Panc1 (cell line): ENCODE results near the gene GPAM. TPM values are rescaled to one million over a fixed set of nuclear protein-coding genes. Genes with fewer than 3 reads are reported as not detected.

ENCODE experiments used
- ATAC-seq: fragments of 200-7000 bp; cut with Tn5 transposase; 2 replicates; pipeline ENCODE4 v1.9.1; 2020; ENCODE audit warnings: mild to moderate bottlenecking, moderate library complexity
- BruUV-seq: library from RNA; stranded (reverse); fragments of 400-500 nt; replicated peaks from 2 replicates; lab custom pipeline; 2021; lab: Mats Ljungman, UMichigan
- CTCF ChIA-PET: fragments of 300-600 bp; sonication (Branson Sonifier 250); formaldehyde crosslinking; loops from one replicate; lab custom pipeline; 2022; ENCODE audit warnings: antibody characterized with exemption; lab: Charles Lee
- POLR2A ChIA-PET: fragments of 300-600 bp; sonication (Branson Sonifier 250); formaldehyde crosslinking; loops from one replicate; lab custom pipeline; 2022; ENCODE audit warnings: antibody characterized with exemption; lab: Charles Lee
- DNase-seq: peaks from one replicate; pipeline ENCODE4 v3.0.0-alpha.2; 2010; ENCODE audit warnings: low read depth, low spot score
- H3K27ac ChIP-seq: 2 replicates; pipeline ENCODE4 v1.5.1; 2011; ENCODE audit warnings: mild to moderate bottlenecking, low read length, inconsistent platforms
- H3K27me3 ChIP-seq: fragments of 200-500 bp; sonication (Bioruptor generic); 2 replicates; pipeline ENCODE4 v1.6.0; 2014; ENCODE audit warnings: low read length, inconsistent platforms; ENCODE audit not compliant: control insufficient read depth, insufficient read depth
- H3K36me3 ChIP-seq: fragments of 200-500 bp; sonication (Bioruptor generic); 2 replicates; pipeline ENCODE4 v1.5.1; 2014; ENCODE audit warnings: inconsistent platforms, mild to moderate bottlenecking, low read length, moderate library complexity; ENCODE audit not compliant: control insufficient read depth, insufficient read depth
- H3K4me1 ChIP-seq: 2 replicates; pipeline ENCODE4 v1.5.1; 2011; ENCODE audit warnings: inconsistent platforms, mild to moderate bottlenecking, low read length, moderate library complexity; ENCODE audit not compliant: control insufficient read depth, insufficient read depth
- H3K4me3 ChIP-seq, 2 experiments: 2 replicates each; pipeline ENCODE4 v1.5.1; 2011 to 2012; ENCODE audit warnings: low read depth in 2 of 2, low read length in 2 of 2, mild to moderate bottlenecking in 2 of 2, inconsistent platforms in 1 of 2, moderate library complexity in 1 of 2
- H3K9me3 ChIP-seq: fragments of 200-500 bp; sonication (Bioruptor generic); 2 replicates; pipeline ENCODE4 v1.5.1; 2014; ENCODE audit warnings: low read depth, mild to moderate bottlenecking, inconsistent platforms, low read length, moderate library complexity; ENCODE audit not compliant: control insufficient read depth, insufficient read depth
- CTCF ChIP-seq: fragments of 450-650 bp; IDR thresholded peaks from 2 replicates; pipeline ENCODE4 v1.5.1; 2017; ENCODE audit warnings: mild to moderate bottlenecking
- POLR2AphosphoS5 ChIP-seq: IDR thresholded peaks from 2 replicates; pipeline ENCODE4 v1.6.1; 2012; ENCODE audit warnings: mild to moderate bottlenecking, low read depth, low read length, moderate library complexity
- REST ChIP-seq, 2 experiments: IDR thresholded peaks; 2 replicates each; pipeline ENCODE4 v1.6.1; 2011 to 2012; ENCODE audit warnings: low read depth in 2 of 2, control low read depth in 1 of 2, low read length in 1 of 2, mild to moderate bottlenecking in 1 of 2, moderate library complexity in 1 of 2; ENCODE audit not compliant: insufficient read depth in 1 of 2
- SIN3A ChIP-seq: IDR thresholded peaks from 2 replicates; pipeline ENCODE4 v1.6.1; 2012; ENCODE audit warnings: low read depth, mild to moderate bottlenecking, low read length, moderate library complexity, borderline replicate concordance; ENCODE audit not compliant: insufficient read depth
- TCF7L2 ChIP-seq: IDR thresholded peaks from 2 replicates; pipeline ENCODE4 v1.6.1; 2011; ENCODE audit warnings: mild to moderate bottlenecking, low read depth, low read length, inconsistent platforms
- in situ Hi-C: cut with HindIII; loops from 2 replicates; pipeline ENCODE4 v1.10.0; 2016; ENCODE audit warnings: low sequenced_read_pairs, low pct_unique_long_range_greater_than_20kb
- intact Hi-C: fragments of 100-400 bp; cut with micrococcal nuclease; formaldehyde crosslinking; loops from one replicate; pipeline ENCODE4 v1.10.0; 2022; ENCODE audit not compliant: unreplicated experiment
- total RNA-seq: library from RNA; stranded (reverse); gene quantifications from one replicate; pipeline ENCODE4 v1.2.1, GENCODE V29; 2021; ENCODE audit not compliant: unreplicated experiment

The GPAM gene
- total RNA-seq, 1 experiment from 2014 or later: 8.0 TPM

- H3K4me3 ChIP-seq: no peak overlapping the region
- POLR2A ChIA-PET: no interaction called here
- TF ChIP-seq TCF7L2: no peak
- H3K36me3 ChIP-seq: peaks cover 9% of the 10 kb centered on the region
- DNase-seq: no peak
- no TSS peak for BruUV-seq
- H3K27me3 ChIP-seq: no peaks in the 10 kb centered on the region
- intact Hi-C loops: no loop called here
- H3K4me1 ChIP-seq: no peaks in the 10 kb centered on the region
- in situ Hi-C loops: no loop called here
- no peak for ATAC-seq
- H3K9me3 ChIP-seq: no peaks in the 10 kb centered on the region
- no peak overlapping the region for H3K27ac ChIP-seq
- CTCF ChIA-PET: no interaction called here
Measured at GRCh38 chr10:112159469-112159868, 24.1 kb downstream of the GPAM start.

- Histone ChIP-seq H3K4me1 (no peaks in the 10 kb centered on the region), H3K4me3 (no peak overlapping the region), H3K36me3 (peaks cover 3% of the 10 kb centered on the region; the same call in 1 of the 2 replicates), H3K27ac (no peak overlapping the region), H3K27me3 (no peaks in the 10 kb centered on the region), H3K9me3 (no peaks in the 10 kb centered on the region)
- ATAC-seq: no peak
- BruUV-seq: no TSS peak
- intact Hi-C loops (no loop called here), in situ Hi-C loops (no loop called here)
- no peak for DNase-seq
- POLR2A ChIA-PET: no interaction called here
- TF ChIP-seq CTCF: no peak
- TF ChIP-seq TCF7L2: no peak
- CTCF ChIA-PET: no interaction called here
Measured at GRCh38 chr10:112151524-112152039, 32.0 kb downstream of the GPAM start.

GRCh38 chr10:112148331-112148730, 35.2 kb downstream of the GPAM start:
- no peak for TF ChIP-seq TCF7L2
- TF ChIP-seq REST (IDR thresholded peaks at IDR 0.05; ENCODE audit: insufficient read depth in 1 of 2, low read depth in 2 of 2, low read length in 1 of 2): no peak
- TF ChIP-seq CTCF: no peak
- no peak for TF ChIP-seq SIN3A
- TF ChIP-seq POLR2AphosphoS5: no peak

More at GRCh38 chr10:112148331-112148730, 35.2 kb downstream of the GPAM start:
- in situ Hi-C loops: no loop called here
- Histone ChIP-seq H3K4me3 (no peak overlapping the region), H3K27me3 (no peaks in the 10 kb centered on the region), H3K9me3 (no peaks in the 10 kb centered on the region), H3K4me1 (no peaks in the 10 kb centered on the region), H3K27ac (no peak overlapping the region), H3K36me3 (no peaks in the 10 kb centered on the region)
- POLR2A ChIA-PET: no interaction called here
- intact Hi-C loops: loop anchor here (10.0 kb wide), 2 partner anchors 286 to 1074 kb away; partner anchors contain the start of gene ADRA2A
- BruUV-seq: no TSS peak
- CTCF ChIA-PET: no interaction called here
- DNase-seq (no peak), ATAC-seq (no peak)
